ENCODE measurements around the gene NKIRAS2.
A peak's percentile ranks its signal among the peaks of the same experiment; 100 is the strongest.

Gene NKIRAS2

GRCh38 chr17:42026857-42027589, 7.1 kb downstream of the NKIRAS2 start:
- Histone ChIP-seq H3K9me3 (replicated peaks in 1 of 11) (no peaks in the 10 kb centered on the region), H3K4me3 (no peak overlapping the region), H3K27me3 (no peaks in the 10 kb centered on the region), H3K9ac (peak overlapping the region in 3 of 11 experiments; percentile 5 to 49 (median 29); a peak in 1 of 22 replicates), H3K27ac (peak overlapping the region in 1 of 11 experiments; percentile 13; a peak in 1 of 22 replicates), H3K36me3 (peaks cover 20 to 36% (median 28%) of the 10 kb centered on the region in 11 experiments), H3K4me2 (peak overlapping the region in 1 of 11 experiments; percentile 10; a peak in 1 of 22 replicates), H4K20me1 (no peaks in the 10 kb centered on the region; a peak in 1 of 22 replicates), H3K4me1 (peaks cover 14 to 51% (median 29%) of the 10 kb centered on the region in 10 experiments)
- no peak for TF ChIP-seq Cebpa-rat (IDR thresholded peaks at IDR 0.05)

DNA sequence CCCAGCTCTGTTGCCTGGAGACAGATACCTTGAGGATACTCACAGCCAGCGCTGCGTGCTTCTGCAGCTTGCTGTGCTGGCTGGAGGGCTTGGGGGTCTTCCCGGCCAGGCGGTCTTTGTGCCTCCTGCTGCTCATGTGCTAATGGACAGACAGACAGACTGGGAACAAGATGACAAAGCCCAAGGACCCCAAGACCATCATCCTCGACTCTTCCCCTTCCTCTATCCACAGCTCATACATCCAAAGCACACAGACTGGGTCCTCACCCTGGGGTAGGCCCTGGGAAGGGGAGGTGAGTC, 7.7 kb downstream of the NKIRAS2 start:
- Histone ChIP-seq H3K4me3 (no peak overlapping the region), H3K27me3 (no peaks in the 10 kb centered on the region), H4K20me1 (no peaks in the 10 kb centered on the region; a peak in 1 of 22 replicates), H3K4me1 (peaks cover 14 to 46% (median 27%) of the 10 kb centered on the region in 10 experiments), H3K9ac (no peak overlapping the region; a peak in 1 of 22 replicates), H3K9me3 (replicated peaks in 1 of 11) (no peaks in the 10 kb centered on the region), H3K36me3 (peaks cover 15 to 31% (median 23%) of the 10 kb centered on the region in 11 experiments), H3K27ac (no peak overlapping the region), H3K4me2 (no peak overlapping the region)
- no peak for TF ChIP-seq Cebpa-rat (IDR thresholded peaks at IDR 0.05)

GRCh38 chr17:42027961-42028790, 8.3 kb downstream of the NKIRAS2 start:
- TF ChIP-seq Cebpa-rat (IDR thresholded peaks at IDR 0.05) = no peak
- H3K4me1 ChIP-seq = peaks cover 14 to 44% (median 26%) of the 10 kb centered on the region in 10 experiments
- H3K36me3 ChIP-seq = peaks cover 9 to 24% (median 17%) of the 10 kb centered on the region in 11 experiments
- no peaks in the 10 kb centered on the region for H3K9me3 ChIP-seq (replicated peaks in 1 of 11)
- no peak overlapping the region for H3K4me2 ChIP-seq
- H3K9ac ChIP-seq = no peak overlapping the region; a peak in 1 of 22 replicates
- H3K27ac ChIP-seq = no peak overlapping the region
- H3K27me3 ChIP-seq = no peaks in the 10 kb centered on the region
- H4K20me1 ChIP-seq = no peaks in the 10 kb centered on the region; a peak in 1 of 22 replicates
- H3K4me3 ChIP-seq = no peak overlapping the region

DNA sequence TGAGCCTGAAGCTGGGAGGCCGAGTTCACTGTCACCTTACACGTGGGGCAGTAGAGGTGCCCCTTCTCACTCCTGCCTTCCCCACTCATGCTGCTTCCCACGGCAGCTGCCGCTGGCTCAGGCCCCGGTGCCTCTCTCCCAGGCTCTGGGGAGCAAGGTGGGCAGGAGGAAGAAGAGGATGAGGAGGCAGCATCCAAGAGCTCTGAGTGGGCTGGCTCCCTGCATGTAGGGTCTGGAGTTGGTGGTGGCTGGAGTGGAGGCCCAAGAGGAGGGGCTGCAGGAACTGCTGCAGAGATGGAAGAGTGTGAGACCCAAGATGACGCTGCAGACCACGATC, 8.9 kb downstream of the NKIRAS2 start:
- Histone ChIP-seq H3K9ac (no peak overlapping the region), H3K36me3 (peaks cover 5 to 19% (median 11%) of the 10 kb centered on the region in 11 experiments; a peak in 19 of 22 replicates), H3K27me3 (no peaks in the 10 kb centered on the region), H3K4me3 (no peak overlapping the region), H3K9me3 (replicated peaks in 1 of 11) (no peaks in the 10 kb centered on the region), H4K20me1 (no peaks in the 10 kb centered on the region; a peak in 1 of 22 replicates), H3K27ac (no peak overlapping the region), H3K4me1 (peaks cover 17 to 44% (median 27%) of the 10 kb centered on the region in 10 experiments), H3K4me2 (no peak overlapping the region)
- no peak for TF ChIP-seq Cebpa-rat (IDR thresholded peaks at IDR 0.05)

DNA sequence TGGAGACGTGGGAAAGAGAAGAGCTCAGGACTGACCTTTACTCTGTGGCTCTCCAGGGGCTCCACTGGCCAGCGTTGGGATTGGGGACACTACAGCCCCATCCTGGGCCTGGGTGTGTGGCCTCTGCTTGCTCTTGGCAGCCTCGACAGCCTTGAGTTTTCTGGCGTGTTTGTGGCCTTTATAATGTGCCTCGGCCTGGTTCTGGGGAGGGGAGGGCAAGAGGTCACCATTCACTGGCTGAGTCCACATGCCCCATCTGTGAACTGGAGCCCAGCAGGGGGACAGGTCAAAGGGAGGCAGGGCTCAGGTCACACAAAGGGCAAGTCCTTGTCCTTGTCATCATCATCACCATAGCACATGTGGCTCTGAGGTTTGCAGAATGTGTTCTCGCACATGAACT, 11.7 kb downstream of the NKIRAS2 start:
- Histone ChIP-seq H3K4me2 (no peak overlapping the region), H3K4me1 (peaks cover 4 to 20% (median 15%) of the 10 kb centered on the region in 10 experiments; a peak in 18 of 20 replicates), H3K27ac (no peak overlapping the region), H3K36me3 (no peaks in the 10 kb centered on the region), H3K27me3 (no peaks in the 10 kb centered on the region), H3K9ac (no peak overlapping the region), H3K4me3 (no peak overlapping the region), H3K9me3 (replicated peaks in 1 of 11) (no peaks in the 10 kb centered on the region), H4K20me1 (no peaks in the 10 kb centered on the region)
- no peak for TF ChIP-seq Cebpa-rat (IDR thresholded peaks at IDR 0.05)

DNA sequence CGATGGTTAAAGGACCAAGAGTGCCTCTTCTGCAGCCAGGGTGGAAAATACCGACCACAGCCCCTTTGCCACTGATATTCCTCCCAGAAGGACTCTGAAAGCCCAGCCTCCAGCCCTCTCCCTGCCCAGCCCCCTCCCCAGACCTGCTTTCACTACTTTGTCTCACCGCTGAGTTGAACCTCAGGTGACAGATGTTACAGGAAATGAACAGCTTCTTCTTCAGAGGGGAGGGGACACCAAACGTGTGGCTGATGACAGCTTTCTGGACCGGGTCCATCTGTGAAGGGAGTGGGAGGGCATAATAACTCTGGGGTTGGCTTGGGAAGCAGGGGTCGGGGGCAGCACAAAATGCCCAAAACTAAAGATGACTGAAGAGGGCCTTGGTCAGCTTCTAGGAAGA, 14.2 kb downstream of the NKIRAS2 start:
- Histone ChIP-seq H3K27me3 (peaks cover 0 to 11% (median 7%) of the 10 kb centered on the region in 11 experiments; a peak in 9 of 22 replicates), H4K20me1 (no peaks in the 10 kb centered on the region), H3K27ac (no peak overlapping the region), H3K9me3 (replicated peaks in 1 of 11) (no peaks in the 10 kb centered on the region), H3K9ac (no peak overlapping the region), H3K36me3 (no peaks in the 10 kb centered on the region), H3K4me1 (peaks cover 0 to 17% (median 14%) of the 10 kb centered on the region in 10 experiments; a peak in 16 of 20 replicates), H3K4me2 (peak overlapping the region in 10 of 11 experiments; percentile 31 to 67 (median 60); a peak in 19 of 22 replicates), H3K4me3 (no peak overlapping the region)
- TF ChIP-seq Cebpa-rat (IDR thresholded peaks at IDR 0.05) = no peak

- Histone ChIP-seq H3K9me3 (replicated peaks in 1 of 11) (no peaks in the 10 kb centered on the region), H3K27me3 (peaks cover 11 to 38% (median 27%) of the 10 kb centered on the region in 11 experiments), H3K27ac (no peak overlapping the region), H3K36me3 (no peaks in the 10 kb centered on the region), H4K20me1 (peaks cover 0 to 5% (median 0%) of the 10 kb centered on the region in 11 experiments; a peak in 1 of 22 replicates), H3K4me2 (no peak overlapping the region), H3K4me1 (peaks cover 0 to 12% (median 9%) of the 10 kb centered on the region in 10 experiments; a peak in 16 of 20 replicates), H3K9ac (no peak overlapping the region), H3K4me3 (no peak overlapping the region)
- no peak for TF ChIP-seq Cebpa-rat (IDR thresholded peaks at IDR 0.05)
Observed at GRCh38 chr17:42038221-42038973, 18.5 kb downstream of the NKIRAS2 start.

- no peak for TF ChIP-seq Cebpa-rat (IDR thresholded peaks at IDR 0.05)
Observed at GRCh38 chr17:42039794-42040763, 20.2 kb downstream of the NKIRAS2 start.

More at GRCh38 chr17:42039794-42040763, 20.2 kb downstream of the NKIRAS2 start:
- H3K36me3 ChIP-seq = no peaks in the 10 kb centered on the region
- H3K27ac ChIP-seq = no peak overlapping the region
- H3K4me3 ChIP-seq = no peak overlapping the region
- H3K27me3 ChIP-seq = peaks cover 11 to 38% (median 27%) of the 10 kb centered on the region in 11 experiments
- H3K9me3 ChIP-seq (replicated peaks in 1 of 11) = no peaks in the 10 kb centered on the region
- no peak overlapping the region for H3K4me2 ChIP-seq
- H4K20me1 ChIP-seq = peaks cover 0 to 5% (median 0%) of the 10 kb centered on the region in 11 experiments; a peak in 1 of 22 replicates
- H3K9ac ChIP-seq = no peak overlapping the region
- H3K4me1 ChIP-seq = no peaks in the 10 kb centered on the region
